ENCODE measurements around the gene GNAI2. TPM values are rescaled to one million over a fixed set of nuclear protein-coding genes. Genes with fewer than 3 reads are reported as not detected.

Gene GNAI2
- total and polyA plus RNA-seq, 12 donors = 109 to 275 (median 166) TPM

DNA sequence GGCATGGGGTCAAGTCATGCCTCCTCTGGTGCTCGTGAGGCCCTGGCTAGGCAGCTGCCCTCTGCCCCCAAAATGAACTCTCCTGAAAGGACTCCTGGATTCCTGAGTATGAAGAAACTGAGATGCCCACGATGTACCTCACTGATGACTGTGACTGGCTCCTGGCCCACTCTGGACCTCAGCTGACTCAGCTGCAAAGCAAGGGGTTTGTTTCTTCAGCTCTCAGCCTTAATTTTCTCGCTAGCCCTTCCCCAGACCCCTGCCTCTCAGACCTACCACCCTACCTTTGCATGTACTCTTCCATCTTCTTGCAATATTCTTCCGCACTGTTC, 5.2 kb upstream of the GNAI2 start:
- WGBS, 4 donors = 65 to 79% (median 74%) methylated on average over 3 to 4 of the region's 4 CpGs
- intact Hi-C loops (cut with DNase I) = loop anchor here in 1 of 2 donors (5.0 kb wide), 1 partner anchor 42 kb away; no protein-coding TSS in a partner anchor
- Histone ChIP-seq H3K36me3 (replicated peaks in 1 of 2) (no peaks in the 10 kb centered on the region), H3K4me1 (replicated peaks in 1 of 2) (peaks cover 0 to 21% of the 10 kb centered on the region in 2 donors), H3K27me3 (no peaks in the 10 kb centered on the region), H3K9me3 (replicated peaks in 1 of 3) (no peaks in the 10 kb centered on the region), H3K4me3 (no peak overlapping the region), H3K27ac (peak overlapping the region in 1 of 5 donors; percentile 63)
- no peak for DNase-seq
- no peak for TF ChIP-seq POLR2A (IDR thresholded peaks at IDR 0.05)
- TF ChIP-seq, protein P1, sequence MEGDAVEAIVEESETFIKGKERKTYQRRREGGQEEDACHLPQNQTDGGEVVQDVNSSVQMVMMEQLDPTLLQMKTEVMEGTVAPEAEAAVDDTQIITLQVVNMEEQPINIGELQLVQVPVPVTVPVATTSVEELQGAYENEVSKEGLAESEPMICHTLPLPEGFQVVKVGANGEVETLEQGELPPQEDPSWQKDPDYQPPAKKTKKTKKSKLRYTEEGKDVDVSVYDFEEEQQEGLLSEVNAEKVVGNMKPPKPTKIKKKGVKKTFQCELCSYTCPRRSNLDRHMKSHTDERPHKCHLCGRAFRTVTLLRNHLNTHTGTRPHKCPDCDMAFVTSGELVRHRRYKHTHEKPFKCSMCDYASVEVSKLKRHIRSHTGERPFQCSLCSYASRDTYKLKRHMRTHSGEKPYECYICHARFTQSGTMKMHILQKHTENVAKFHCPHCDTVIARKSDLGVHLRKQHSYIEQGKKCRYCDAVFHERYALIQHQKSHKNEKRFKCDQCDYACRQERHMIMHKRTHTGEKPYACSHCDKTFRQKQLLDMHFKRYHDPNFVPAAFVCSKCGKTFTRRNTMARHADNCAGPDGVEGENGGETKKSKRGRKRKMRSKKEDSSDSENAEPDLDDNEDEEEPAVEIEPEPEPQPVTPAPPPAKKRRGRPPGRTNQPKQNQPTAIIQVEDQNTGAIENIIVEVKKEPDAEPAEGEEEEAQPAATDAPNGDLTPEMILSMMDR (IDR thresholded peaks at IDR 0.05) = no peak

DNA sequence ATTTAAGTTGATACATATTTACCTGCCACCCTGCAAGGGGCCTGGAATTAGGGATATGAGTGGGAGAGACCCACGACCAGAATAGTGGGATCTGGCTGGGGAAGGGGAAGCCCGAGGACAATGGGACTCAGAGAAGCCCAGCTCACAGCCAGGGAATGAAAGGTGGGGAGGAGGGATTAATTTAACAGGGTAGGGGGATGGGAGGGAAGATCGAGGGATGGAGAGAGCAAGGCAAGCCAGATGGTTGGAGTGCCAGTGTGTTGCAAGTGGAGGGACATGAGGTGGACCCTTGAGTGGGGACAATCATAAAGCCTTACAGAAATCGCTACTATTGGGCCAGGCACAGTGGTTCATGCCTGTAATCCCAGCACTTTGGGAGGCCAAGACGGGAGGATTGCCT, 4.4 kb upstream of the GNAI2 start:
- H3K9me3 ChIP-seq (replicated peaks in 1 of 3) = no peaks in the 10 kb centered on the region
- H3K27me3 ChIP-seq = no peaks in the 10 kb centered on the region
- H3K36me3 ChIP-seq (replicated peaks in 1 of 2) = no peaks in the 10 kb centered on the region
- H3K27ac ChIP-seq = no peak overlapping the region
- 61 to 76% (median 70%) methylated on average over 4 to 5 of the region's 5 CpGs for WGBS, 4 donors
- intact Hi-C loops (cut with DNase I) = loop anchor here in 1 of 2 donors (5.0 kb wide), 1 partner anchor 41 kb away; no protein-coding TSS in a partner anchor
- DNase-seq = no peak
- H3K4me3 ChIP-seq = no peak overlapping the region
- no peak for TF ChIP-seq POLR2A (IDR thresholded peaks at IDR 0.05)
- TF ChIP-seq, protein P1 (IDR thresholded peaks at IDR 0.05) = no peak
- peaks cover 0 to 17% of the 10 kb centered on the region in 2 donors for H3K4me1 ChIP-seq (replicated peaks in 1 of 2)

GRCh38 chr3:50232303-50232702, 3.7 kb upstream of the GNAI2 start:
- DNase-seq = no peak
- H3K9me3 ChIP-seq (replicated peaks in 1 of 3) = no peaks in the 10 kb centered on the region
- H3K4me3 ChIP-seq = no peak overlapping the region
- intact Hi-C loops (cut with DNase I) = loop anchor here in 1 of 2 donors (5.0 kb wide), 1 partner anchor 40 kb away; no protein-coding TSS in a partner anchor
- 53 to 64% (median 61%) methylated on average over 3 of the region's 3 CpGs for WGBS, 4 donors
- H3K4me1 ChIP-seq (replicated peaks in 1 of 2) = peaks cover 2 to 11% of the 10 kb centered on the region in 2 donors
- no peak for TF ChIP-seq POLR2A (IDR thresholded peaks at IDR 0.05)
- TF ChIP-seq, protein P1 (IDR thresholded peaks at IDR 0.05) = no peak
- H3K27me3 ChIP-seq = no peaks in the 10 kb centered on the region
- no peak overlapping the region for H3K27ac ChIP-seq
- H3K36me3 ChIP-seq (replicated peaks in 1 of 2) = no peaks in the 10 kb centered on the region

GRCh38 chr3:50233176-50233575, 2.8 kb upstream of the GNAI2 start:
- intact Hi-C loops (cut with DNase I) = loop anchor here in 1 of 2 donors (5.0 kb wide), 1 partner anchor 39 kb away; no protein-coding TSS in a partner anchor
- whole genome bisulfite sequencing, 4 donors = 78 to 92% (median 85%) methylated on average over 4 of the region's 4 CpGs
- no peak for TF ChIP-seq POLR2A (IDR thresholded peaks at IDR 0.05)
- TF ChIP-seq, protein P1 (IDR thresholded peaks at IDR 0.05) = no peak
- Histone ChIP-seq H3K27ac (no peak overlapping the region), H3K27me3 (no peaks in the 10 kb centered on the region), H3K4me3 (no peak overlapping the region), H3K9me3 (replicated peaks in 1 of 3) (no peaks in the 10 kb centered on the region), H3K36me3 (replicated peaks in 1 of 2) (no peaks in the 10 kb centered on the region), H3K4me1 (replicated peaks in 1 of 2) (peaks cover 7 to 10% of the 10 kb centered on the region in 2 donors)
- no peak for DNase-seq

All from adrenal gland (tissue), 12 donors.